HEK293 (cell line): ENCODE data around the gene SPPL2B.

Experiments used
- CTCF ChIP-seq: fragments of 450-650 bp; formaldehyde crosslinking; IDR thresholded peaks from 2 replicates; pipeline ENCODE4 v1.5.1; 2016; ENCODE audit warnings: missing biosample characterization, missing genetic modification characterization
- GLIS1 ChIP-seq: fragments of 450-650 bp; formaldehyde crosslinking; IDR thresholded peaks from 2 replicates; pipeline ENCODE4 v1.5.1; 2016; ENCODE audit warnings: missing biosample characterization, missing genetic modification characterization
- ZBTB7A ChIP-seq: fragments of 450-650 bp; formaldehyde crosslinking; IDR thresholded peaks from 2 replicates; pipeline ENCODE4 v1.5.1; 2016; ENCODE audit warnings: low read depth, missing biosample characterization, missing genetic modification characterization
- ZNF24 ChIP-seq: fragments of 450-650 bp; formaldehyde crosslinking; IDR thresholded peaks from 2 replicates; pipeline ENCODE4 v1.5.1; 2016; ENCODE audit warnings: missing biosample characterization, missing genetic modification characterization
- ZNF416 ChIP-seq: fragments of 450-650 bp; formaldehyde crosslinking; IDR thresholded peaks from 2 replicates; pipeline ENCODE4 v1.5.1; 2016; ENCODE audit warnings: missing biosample characterization, missing genetic modification characterization
- ZNF426 ChIP-seq: fragments of 450-650 bp; formaldehyde crosslinking; IDR thresholded peaks from 2 replicates; pipeline ENCODE4 v1.5.1; 2017; ENCODE audit warnings: missing biosample characterization, missing genetic modification characterization, mild to moderate bottlenecking, inconsistent platforms, moderate library complexity
- TF ChIP-seq, protein P1 (sequence below): fragments of 450-650 bp; formaldehyde crosslinking; conservative IDR thresholded peaks from 2 replicates; pipeline ENCODE4 v1.5.1; 2016; ENCODE audit warnings: low read depth, missing biosample characterization, missing genetic modification characterization
- TF ChIP-seq, protein P2 (sequence below): fragments of 450-650 bp; formaldehyde crosslinking; IDR thresholded peaks from 2 replicates; pipeline ENCODE4 v1.5.1; 2016; ENCODE audit warnings: missing biosample characterization, missing genetic modification characterization

DNA sequence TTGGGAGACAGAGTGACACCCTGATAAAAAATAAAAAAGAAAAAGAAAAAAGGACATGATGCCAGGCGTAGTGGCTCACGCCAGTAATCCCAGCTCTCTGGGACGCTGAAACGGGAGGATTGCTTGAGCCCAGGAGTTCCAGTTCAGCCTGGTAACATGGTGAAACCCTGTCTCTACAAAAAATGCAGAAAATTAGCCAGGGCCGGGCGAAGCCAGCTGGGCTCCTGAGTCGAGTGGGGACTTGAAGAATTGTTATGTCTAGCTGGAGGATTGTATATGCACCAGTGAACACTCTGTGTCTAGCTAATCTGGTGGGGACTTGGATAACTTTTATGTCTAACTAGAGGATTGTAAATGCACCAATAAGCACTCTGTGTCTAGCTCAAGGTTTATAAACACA is 63.9 kb downstream of the SPPL2B start:
- TF ChIP-seq CTCF (tag by site-specific recombination) (no peak), ZBTB7A (tag by site-specific recombination) (no peak), ZNF416 (tag by site-specific recombination) (no peak), ZNF24 (tag by site-specific recombination) (no peak), ZNF426 (tag by site-specific recombination) (no peak), GLIS1 (tag by site-specific recombination) (no peak)
- TF ChIP-seq, protein P1, sequence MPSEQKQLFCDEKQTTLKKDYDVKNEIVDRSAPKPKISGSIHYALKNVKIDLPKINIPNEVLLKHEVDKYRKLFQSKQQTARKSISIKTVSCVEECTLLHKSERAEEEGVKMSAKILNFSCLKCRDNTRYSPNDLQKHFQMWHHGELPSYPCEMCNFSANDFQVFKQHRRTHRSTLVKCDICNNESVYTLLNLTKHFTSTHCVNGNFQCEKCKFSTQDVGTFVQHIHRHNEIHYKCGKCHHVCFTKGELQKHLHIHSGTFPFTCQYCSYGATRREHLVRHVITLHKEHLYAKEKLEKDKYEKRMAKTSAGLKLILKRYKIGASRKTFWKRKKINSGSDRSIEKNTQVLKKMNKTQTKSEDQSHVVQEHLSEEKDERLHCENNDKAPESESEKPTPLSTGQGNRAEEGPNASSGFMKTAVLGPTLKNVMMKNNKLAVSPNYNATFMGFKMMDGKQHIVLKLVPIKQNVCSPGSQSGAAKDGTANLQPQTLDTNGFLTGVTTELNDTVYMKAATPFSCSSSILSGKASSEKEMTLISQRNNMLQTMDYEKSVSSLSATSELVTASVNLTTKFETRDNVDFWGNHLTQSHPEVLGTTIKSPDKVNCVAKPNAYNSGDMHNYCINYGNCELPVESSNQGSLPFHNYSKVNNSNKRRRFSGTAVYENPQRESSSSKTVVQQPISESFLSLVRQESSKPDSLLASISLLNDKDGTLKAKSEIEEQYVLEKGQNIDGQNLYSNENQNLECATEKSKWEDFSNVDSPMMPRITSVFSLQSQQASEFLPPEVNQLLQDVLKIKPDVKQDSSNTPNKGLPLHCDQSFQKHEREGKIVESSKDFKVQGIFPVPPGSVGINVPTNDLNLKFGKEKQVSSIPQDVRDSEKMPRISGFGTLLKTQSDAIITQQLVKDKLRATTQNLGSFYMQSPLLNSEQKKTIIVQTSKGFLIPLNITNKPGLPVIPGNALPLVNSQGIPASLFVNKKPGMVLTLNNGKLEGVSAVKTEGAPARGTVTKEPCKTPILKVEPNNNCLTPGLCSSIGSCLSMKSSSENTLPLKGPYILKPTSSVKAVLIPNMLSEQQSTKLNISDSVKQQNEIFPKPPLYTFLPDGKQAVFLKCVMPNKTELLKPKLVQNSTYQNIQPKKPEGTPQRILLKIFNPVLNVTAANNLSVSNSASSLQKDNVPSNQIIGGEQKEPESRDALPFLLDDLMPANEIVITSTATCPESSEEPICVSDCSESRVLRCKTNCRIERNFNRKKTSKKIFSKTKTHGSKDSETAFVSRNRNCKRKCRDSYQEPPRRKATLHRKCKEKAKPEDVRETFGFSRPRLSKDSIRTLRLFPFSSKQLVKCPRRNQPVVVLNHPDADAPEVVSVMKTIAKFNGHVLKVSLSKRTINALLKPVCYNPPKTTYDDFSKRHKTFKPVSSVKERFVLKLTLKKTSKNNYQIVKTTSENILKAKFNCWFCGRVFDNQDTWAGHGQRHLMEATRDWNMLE (tag by site-specific recombination), result no peak
- TF ChIP-seq, protein P2, sequence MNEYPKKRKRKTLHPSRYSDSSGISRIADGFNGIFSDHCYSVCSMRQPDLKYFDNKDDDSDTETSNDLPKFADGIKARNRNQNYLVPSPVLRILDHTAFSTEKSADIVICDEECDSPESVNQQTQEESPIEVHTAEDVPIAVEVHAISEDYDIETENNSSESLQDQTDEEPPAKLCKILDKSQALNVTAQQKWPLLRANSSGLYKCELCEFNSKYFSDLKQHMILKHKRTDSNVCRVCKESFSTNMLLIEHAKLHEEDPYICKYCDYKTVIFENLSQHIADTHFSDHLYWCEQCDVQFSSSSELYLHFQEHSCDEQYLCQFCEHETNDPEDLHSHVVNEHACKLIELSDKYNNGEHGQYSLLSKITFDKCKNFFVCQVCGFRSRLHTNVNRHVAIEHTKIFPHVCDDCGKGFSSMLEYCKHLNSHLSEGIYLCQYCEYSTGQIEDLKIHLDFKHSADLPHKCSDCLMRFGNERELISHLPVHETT, result no peak
